Measurements from ENCODE around the gene TMEM95. TPM values are rescaled to one million over a fixed set of nuclear protein-coding genes. Genes with fewer than 3 reads are reported as not detected.

TMEM95 gene
- polyA plus RNA-seq, 1 donor from 2014 or later: not detected

- Mint-ChIP-seq H3K36me3 (no peaks in the 10 kb centered on the region), H3K4me3 (peak overlapping the region; percentile 76 to 94 (median 85)), H3K4me1 (peaks cover 5 to 19% (median 8%) of the 10 kb centered on the region in 3 donors), H3K27me3 (peaks cover 6% of the 10 kb centered on the region), H3K27ac (peak overlapping the region in 1 of 3 donors; percentile 77), H3K9me3 (no peaks in the 10 kb centered on the region)
Observed at GRCh38 chr17:7405350-7406234, 50.6 kb downstream of the TMEM95 start.

- Mint-ChIP-seq H3K36me3 (no peaks in the 10 kb centered on the region), H3K4me3 (peak overlapping the region in 3 of 4 donors; percentile 63 to 76 (median 70)), H3K4me1 (peaks cover 5 to 19% (median 8%) of the 10 kb centered on the region in 3 donors), H3K27me3 (peaks cover 6% of the 10 kb centered on the region), H3K27ac (peak overlapping the region in 1 of 3 donors; percentile 77), H3K9me3 (no peaks in the 10 kb centered on the region)
Observed at GRCh38 chr17:7406235-7406825, 51.4 kb downstream of the TMEM95 start.

Other genes with a start within 250 kb of the TMEM95 start
- 0.60 TPM for gene ASGR2, start 240.3 kb upstream of the TMEM95 start, polyA plus RNA-seq
- 0.50 TPM for gene ASGR1, start 175.8 kb upstream of the TMEM95 start, polyA plus RNA-seq
- gene DLG4, start 135.3 kb upstream of the TMEM95 start, polyA plus RNA-seq: 0.38 TPM
- 88.6 TPM for gene ACADVL, start 135.2 kb upstream of the TMEM95 start, polyA plus RNA-seq
- gene DVL2, start 120.6 kb upstream of the TMEM95 start, polyA plus RNA-seq: 32.3 TPM
- gene PHF23, start 115.7 kb upstream of the TMEM95 start, polyA plus RNA-seq: 38.2 TPM
- gene GABARAP, start 112.7 kb upstream of the TMEM95 start, polyA plus RNA-seq: 1,138 TPM
- gene CTDNEP1, start 103.4 kb upstream of the TMEM95 start, polyA plus RNA-seq: 48.7 TPM
- 86.8 TPM for gene ELP5, start 102.9 kb upstream of the TMEM95 start, polyA plus RNA-seq
- 1.2 TPM for gene CLDN7, start 92.7 kb upstream of the TMEM95 start, polyA plus RNA-seq
- gene SLC2A4, start 73.4 kb upstream of the TMEM95 start, polyA plus RNA-seq: not detected
- not detected for gene YBX2, start 60.5 kb upstream of the TMEM95 start, polyA plus RNA-seq
- 221 TPM for gene EIF5A, start 47.5 kb upstream of the TMEM95 start, polyA plus RNA-seq
- gene GPS2, start 39.8 kb upstream of the TMEM95 start, polyA plus RNA-seq: 128 TPM
- gene NEURL4, start 25.8 kb upstream of the TMEM95 start, polyA plus RNA-seq: 1.7 TPM
- gene ACAP1, start 18.6 kb upstream of the TMEM95 start, polyA plus RNA-seq: 251 TPM
- gene KCTD11, start 3.0 kb upstream of the TMEM95 start, polyA plus RNA-seq: 6.8 TPM
- gene TNK1, start 25.9 kb downstream of the TMEM95 start, polyA plus RNA-seq: 4.4 TPM
- gene PLSCR3, start 39.4 kb downstream of the TMEM95 start, polyA plus RNA-seq: 113 TPM
- gene TMEM256, start 48.9 kb downstream of the TMEM95 start, polyA plus RNA-seq: 84.7 TPM
- gene NLGN2, start 52.7 kb downstream of the TMEM95 start, polyA plus RNA-seq: not detected
- not detected for gene SPEM1, start 65.2 kb downstream of the TMEM95 start, polyA plus RNA-seq
- not detected for gene SPEM2, start 70.5 kb downstream of the TMEM95 start, polyA plus RNA-seq
- not detected for gene SPEM3, start 73.7 kb downstream of the TMEM95 start, polyA plus RNA-seq
- 25.5 TPM for gene TMEM102, start 80.3 kb downstream of the TMEM95 start, polyA plus RNA-seq
- gene FGF11, start 84.4 kb downstream of the TMEM95 start, polyA plus RNA-seq: not detected
- gene CHRNB1, start 89.9 kb downstream of the TMEM95 start, polyA plus RNA-seq: 13.8 TPM
- gene ZBTB4, start 124.5 kb downstream of the TMEM95 start, polyA plus RNA-seq: 15.9 TPM
- not detected for gene SLC35G6, start 126.3 kb downstream of the TMEM95 start, polyA plus RNA-seq
- 55.7 TPM for gene POLR2A, start 129.2 kb downstream of the TMEM95 start, polyA plus RNA-seq
- 45.1 TPM for gene TNFSF12, start 193.9 kb downstream of the TMEM95 start, polyA plus RNA-seq
- gene TNFSF13, start 203.6 kb downstream of the TMEM95 start, polyA plus RNA-seq: 5.1 TPM
- 19.0 TPM for gene SENP3, start 206.8 kb downstream of the TMEM95 start, polyA plus RNA-seq
- 26.9 TPM for gene CD68, start 224.5 kb downstream of the TMEM95 start, polyA plus RNA-seq
- 37.9 TPM for gene MPDU1, start 228.7 kb downstream of the TMEM95 start, polyA plus RNA-seq
- not detected for gene SOX15, start 234.9 kb downstream of the TMEM95 start, polyA plus RNA-seq